OCI-LY7 (cell line): Measurements from ENCODE around the gene VPS9D1. TPM values are rescaled to one million over a fixed set of nuclear protein-coding genes. Genes with fewer than 3 reads are reported as not detected.

Source experiments
- BruUV-seq: library from RNA; stranded (reverse); fragments of 400-500 nt; replicated peaks from 2 replicates; lab custom pipeline; 2021; lab: Mats Ljungman, UMichigan
- CTCF ChIA-PET: fragments of 300-600 bp; sonication (Branson Sonifier 250); formaldehyde crosslinking; loops from one replicate; lab custom pipeline; 2022; ENCODE audit warnings: antibody characterized with exemption; ENCODE audit not compliant: unreplicated experiment; lab: Charles Lee
- POLR2A ChIA-PET: fragments of 300-600 bp; sonication (Branson Sonifier 250); formaldehyde crosslinking; loops from one replicate; lab custom pipeline; 2022; ENCODE audit warnings: antibody characterized with exemption; lab: Charles Lee
- DNase-seq: peaks from one replicate; pipeline ENCODE4 v3.0.0-alpha.2; 2015; ENCODE audit warnings: low spot score
- H2AFZ ChIP-seq: fragments of 200-600 bp; sonication (generic), shearing (Covaris generic); 2 replicates; pipeline ENCODE4 v1.6.1; 2014; ENCODE audit warnings: mild to moderate bottlenecking, antibody characterized with exemption, low read length, moderate library complexity
- H3K27ac ChIP-seq: fragments of 200-600 bp; sonication (generic); 2 replicates; pipeline ENCODE4 v1.5.1; 2014; ENCODE audit warnings: mixed run types, low read depth, mild to moderate bottlenecking, moderate library complexity, low read length, inconsistent platforms; ENCODE audit not compliant: poor library complexity, severe bottlenecking
- H3K36me3 ChIP-seq: fragments of 200-600 bp; sonication (generic); 2 replicates; pipeline ENCODE4 v1.6.1; 2014; ENCODE audit warnings: mild to moderate bottlenecking, antibody characterized with exemption, low read length, moderate library complexity, mixed read lengths; ENCODE audit not compliant: insufficient read depth
- H3K4me1 ChIP-seq: fragments of 200-600 bp; sonication (generic); 2 replicates; pipeline ENCODE4 v1.5.1; 2014; ENCODE audit warnings: mild to moderate bottlenecking, low read length; ENCODE audit not compliant: insufficient read depth, poor library complexity, severe bottlenecking
- H3K4me2 ChIP-seq: fragments of 200-600 bp; sonication (generic); 2 replicates; pipeline ENCODE4 v1.6.1; 2014; ENCODE audit warnings: mild to moderate bottlenecking, low read length
- H3K4me3 ChIP-seq: fragments of 200-600 bp; sonication (generic); 2 replicates; pipeline ENCODE4 v1.5.1; 2014; ENCODE audit warnings: mild to moderate bottlenecking, low read depth, low read length; ENCODE audit not compliant: poor library complexity, severe bottlenecking
- H3K79me2 ChIP-seq: fragments of 200-600 bp; sonication (generic); 2 replicates; pipeline ENCODE4 v1.6.1; 2016; ENCODE audit warnings: low read depth, mild to moderate bottlenecking, low read length, moderate library complexity, mixed read lengths; ENCODE audit not compliant: insufficient read depth
- H3K9me2 ChIP-seq: fragments of 200-600 bp; sonication (generic); 2 replicates; pipeline ENCODE4 v1.6.1; 2016; ENCODE audit warnings: mild to moderate bottlenecking, low read length, mixed read lengths; ENCODE audit not compliant: insufficient read depth
- H3K9me3 ChIP-seq: fragments of 200-600 bp; sonication (generic); 2 replicates; pipeline ENCODE4 v1.6.1; 2014; ENCODE audit warnings: mild to moderate bottlenecking, mixed run types, low read length, mixed read lengths
- H4K20me1 ChIP-seq: fragments of 200-600 bp; sonication (generic); 2 replicates; pipeline ENCODE4 v1.6.1; 2014; ENCODE audit warnings: mild to moderate bottlenecking, antibody characterized with exemption, low read length, moderate library complexity, mixed read lengths; ENCODE audit not compliant: insufficient read depth
- CTCF ChIP-seq: fragments of 200-600 bp; sonication (generic); conservative IDR thresholded peaks from 2 replicates; pipeline ENCODE4 v1.5.1; 2014; ENCODE audit warnings: mild to moderate bottlenecking, antibody characterized with exemption, low read length, moderate library complexity, mixed read lengths
- EZH2phosphoT487 ChIP-seq: fragments of 200-600 bp; sonication (generic); IDR thresholded peaks from 2 replicates; pipeline ENCODE4 v1.6.1; 2018; ENCODE audit warnings: low read depth, borderline replicate concordance, mild to moderate bottlenecking, mixed run types, antibody characterized with exemption, low read length, moderate library complexity, mixed read lengths
- intact Hi-C: fragments of 100-400 bp; cut with micrococcal nuclease; formaldehyde crosslinking; loops from one replicate; pipeline ENCODE4 v1.10.0; 2022; ENCODE audit not compliant: unreplicated experiment
- total RNA-seq, 2 experiments: library from RNA; depleted of rRNA in 1 of 2; stranded (reverse); fragments of >200 nt in 1 of 2; shearing (Covaris generic) in 1 of 2; gene quantifications; 2 replicates each; pipeline ENCODE4 v1.2.3, GENCODE V29; 2014 to 2022

Gene VPS9D1
- total RNA-seq, 2 experiments from 2014 or later, result 3.1 to 4.6 TPM

GRCh38 chr16:89729863-89730593 lies 9.3 kb upstream of the VPS9D1 start:
- CTCF ChIA-PET, result no interaction called here
- H3K4me3 ChIP-seq, result no peak overlapping the region
- no peak overlapping the region for H2AFZ ChIP-seq
- H3K27ac ChIP-seq, result no peak overlapping the region
- H3K9me2 ChIP-seq, result no peaks in the 10 kb centered on the region
- no TSS peak for BruUV-seq
- POLR2A ChIA-PET, result no interaction called here
- no peaks in the 10 kb centered on the region for H3K9me3 ChIP-seq
- H3K4me2 ChIP-seq, result no peak overlapping the region
- no peaks in the 10 kb centered on the region for H4K20me1 ChIP-seq
- no peak for DNase-seq
- H3K36me3 ChIP-seq, result peaks cover 70% of the 10 kb centered on the region
- no peaks in the 10 kb centered on the region for H3K79me2 ChIP-seq
- TF ChIP-seq EZH2phosphoT487, result no peak
- TF ChIP-seq CTCF, result no peak
- intact Hi-C loops, result no loop called here
- no peaks in the 10 kb centered on the region for H3K4me1 ChIP-seq

- no peaks in the 10 kb centered on the region for H3K9me2 ChIP-seq
- no peaks in the 10 kb centered on the region for H3K79me2 ChIP-seq
- H4K20me1 ChIP-seq, result no peaks in the 10 kb centered on the region
- TF ChIP-seq EZH2phosphoT487 (no peak), CTCF (no peak)
- intact Hi-C loops, result no loop called here
- no peak for DNase-seq
- no peaks in the 10 kb centered on the region for H3K4me1 ChIP-seq
- no peak overlapping the region for H3K4me2 ChIP-seq
- no peaks in the 10 kb centered on the region for H3K9me3 ChIP-seq
- no peak overlapping the region for H3K4me3 ChIP-seq
- no peak overlapping the region for H2AFZ ChIP-seq
- no TSS peak for BruUV-seq
- peaks cover 67% of the 10 kb centered on the region for H3K36me3 ChIP-seq
- POLR2A ChIA-PET, result no interaction called here
- no peak overlapping the region for H3K27ac ChIP-seq
- CTCF ChIA-PET, result no interaction called here
These were observed 8.6 kb upstream of the VPS9D1 start for GRCh38 chr16:89729293-89729692.

- no peak overlapping the region for H2AFZ ChIP-seq
- no peaks in the 10 kb centered on the region for H3K9me3 ChIP-seq
- no TSS peak for BruUV-seq
- H3K36me3 ChIP-seq, result peaks cover 69% of the 10 kb centered on the region
- peaks cover 5% of the 10 kb centered on the region for H3K4me1 ChIP-seq
- H3K27ac ChIP-seq, result no peak overlapping the region
- no peaks in the 10 kb centered on the region for H3K9me2 ChIP-seq
- CTCF ChIA-PET, result no interaction called here
- DNase-seq, result no peak
- intact Hi-C loops, result no loop called here
- POLR2A ChIA-PET, result no interaction called here
- no peak for TF ChIP-seq EZH2phosphoT487
- no peak for TF ChIP-seq CTCF
- no peak overlapping the region for H3K4me3 ChIP-seq
- H4K20me1 ChIP-seq, result peaks cover 13% of the 10 kb centered on the region
- no peak overlapping the region for H3K4me2 ChIP-seq
- H3K79me2 ChIP-seq, result peaks cover 2% of the 10 kb centered on the region; the same call in 1 of the 2 replicates
These were observed 6.9 kb upstream of the VPS9D1 start for GRCh38 chr16:89727406-89728120.
